ENCODE results near the gene CREG2. TPM values are rescaled to one million over a fixed set of nuclear protein-coding genes. Genes with fewer than 3 reads are reported as not detected.
"Not testable (repeated sequence)": the region's sequence is repeated elsewhere in the genome, so short reads cannot be mapped to it uniquely, and the experiment has no call there.

CREG2 gene
- total RNA-seq, 3 donors from 2014 or later (not counting 1 experiment from before 2014, with no cell fraction given): not detected

DNA sequence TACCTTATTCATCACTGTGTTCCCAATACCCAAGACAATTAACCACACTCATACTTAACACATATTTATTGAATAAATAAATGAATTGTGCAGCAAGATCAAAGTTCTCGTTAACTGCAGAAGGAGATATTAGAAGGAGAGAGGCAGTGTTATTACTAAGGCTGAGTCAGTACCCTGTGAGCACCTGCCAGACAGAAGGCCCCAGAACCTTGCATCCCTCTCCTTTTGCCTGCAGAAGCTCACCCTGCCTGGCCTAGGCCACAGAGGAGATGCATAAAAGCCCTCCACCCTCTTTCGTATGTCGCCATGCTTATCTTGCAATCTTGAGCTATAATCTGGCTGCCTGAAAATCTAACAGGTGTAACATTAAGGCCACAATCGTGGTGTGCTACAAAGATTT, 58.3 kb downstream of the CREG2 start:
- H3K36me3 Mint-ChIP-seq: no peaks in the 10 kb centered on the region
- peak in 1 of 2 donors; percentile 53 for DNase-seq
- Histone ChIP-seq H3K4me3 (ENCODE audit: low read length) (no peak overlapping the region), H3K9me3 (ENCODE audit: control insufficient read depth, insufficient read depth, low read length) (no peaks in the 10 kb centered on the region), H3K36me3 (ENCODE audit: control insufficient read depth, insufficient read depth, low read length) (no peaks in the 10 kb centered on the region), H3K27ac (ENCODE audit: low read length) (peak overlapping the region; percentile 83), H3K4me1 (ENCODE audit: control insufficient read depth, insufficient read depth, low read length) (peaks cover 40% of the 10 kb centered on the region), H3K27me3 (ENCODE audit: control insufficient read depth, insufficient read depth, low read length) (no peaks in the 10 kb centered on the region)
- no peaks in the 10 kb centered on the region for H3K9me3 Mint-ChIP-seq
- H3K27ac Mint-ChIP-seq: no peak overlapping the region
- H3K4me1 Mint-ChIP-seq: peaks cover 0 to 5% of the 10 kb centered on the region in 2 donors
- ATAC-seq: peak; percentile 22 to 57 (median 45)
- TF ChIP-seq, protein P1, sequence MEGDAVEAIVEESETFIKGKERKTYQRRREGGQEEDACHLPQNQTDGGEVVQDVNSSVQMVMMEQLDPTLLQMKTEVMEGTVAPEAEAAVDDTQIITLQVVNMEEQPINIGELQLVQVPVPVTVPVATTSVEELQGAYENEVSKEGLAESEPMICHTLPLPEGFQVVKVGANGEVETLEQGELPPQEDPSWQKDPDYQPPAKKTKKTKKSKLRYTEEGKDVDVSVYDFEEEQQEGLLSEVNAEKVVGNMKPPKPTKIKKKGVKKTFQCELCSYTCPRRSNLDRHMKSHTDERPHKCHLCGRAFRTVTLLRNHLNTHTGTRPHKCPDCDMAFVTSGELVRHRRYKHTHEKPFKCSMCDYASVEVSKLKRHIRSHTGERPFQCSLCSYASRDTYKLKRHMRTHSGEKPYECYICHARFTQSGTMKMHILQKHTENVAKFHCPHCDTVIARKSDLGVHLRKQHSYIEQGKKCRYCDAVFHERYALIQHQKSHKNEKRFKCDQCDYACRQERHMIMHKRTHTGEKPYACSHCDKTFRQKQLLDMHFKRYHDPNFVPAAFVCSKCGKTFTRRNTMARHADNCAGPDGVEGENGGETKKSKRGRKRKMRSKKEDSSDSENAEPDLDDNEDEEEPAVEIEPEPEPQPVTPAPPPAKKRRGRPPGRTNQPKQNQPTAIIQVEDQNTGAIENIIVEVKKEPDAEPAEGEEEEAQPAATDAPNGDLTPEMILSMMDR (IDR thresholded peaks at IDR 0.05): no peak
- no peaks in the 10 kb centered on the region for H3K27me3 Mint-ChIP-seq (ENCODE audit: low read depth in 2 of 2)
- no peak overlapping the region for H3K4me3 Mint-ChIP-seq
- 20% methylated on average over 4 of the region's 4 CpGs for WGBS (ENCODE audit: insufficient coverage)
- intact Hi-C loops (cut with micrococcal nuclease): no loop called here

DNA sequence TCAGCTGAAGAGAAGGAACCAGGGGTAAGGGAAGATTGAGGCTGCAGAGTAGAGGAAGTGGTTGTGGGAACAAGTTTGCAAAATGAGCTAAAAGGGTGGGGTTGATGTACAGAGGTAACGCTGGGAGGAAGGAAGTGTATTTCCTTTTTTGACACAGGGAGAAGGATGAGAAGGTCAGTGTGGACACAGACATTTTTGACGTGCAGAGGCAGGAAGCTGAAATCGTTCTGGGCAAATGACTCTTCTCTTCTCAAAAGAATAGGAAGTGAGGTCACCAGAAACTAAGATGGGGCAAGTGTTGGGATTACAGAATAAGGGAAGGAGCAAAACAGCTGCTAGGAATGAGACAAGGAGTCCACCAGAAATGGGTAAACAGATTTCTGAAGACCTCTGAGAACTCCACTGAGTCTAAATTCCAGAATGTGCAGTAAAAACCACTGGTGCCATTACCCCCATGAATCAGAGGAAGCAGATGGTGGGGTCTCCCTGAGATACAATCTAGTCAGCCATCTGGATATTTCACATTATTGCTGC, 58.8 kb downstream of the CREG2 start:
- Histone ChIP-seq H3K4me1 (ENCODE audit: control insufficient read depth, insufficient read depth, low read length) (peaks cover 40% of the 10 kb centered on the region), H3K27ac (ENCODE audit: low read length) (peak overlapping the region; percentile 83), H3K4me3 (ENCODE audit: low read length) (no peak overlapping the region), H3K9me3 (ENCODE audit: control insufficient read depth, insufficient read depth, low read length) (no peaks in the 10 kb centered on the region), H3K27me3 (ENCODE audit: control insufficient read depth, insufficient read depth, low read length) (no peaks in the 10 kb centered on the region), H3K36me3 (ENCODE audit: control insufficient read depth, insufficient read depth, low read length) (no peaks in the 10 kb centered on the region)
- H3K9me3 Mint-ChIP-seq: no peaks in the 10 kb centered on the region
- ATAC-seq (peak; percentile 59 to 87 (median 71)), DNase-seq (peak in 1 of 2 donors; percentile 75)
- 0% methylated on average over 3 of the region's 3 CpGs for WGBS (ENCODE audit: insufficient coverage)
- TF ChIP-seq, protein P1 (IDR thresholded peaks at IDR 0.05): no peak
- H3K27me3 Mint-ChIP-seq (ENCODE audit: low read depth in 2 of 2): no peaks in the 10 kb centered on the region
- peaks cover 0 to 5% of the 10 kb centered on the region in 2 donors for H3K4me1 Mint-ChIP-seq
- no peaks in the 10 kb centered on the region for H3K36me3 Mint-ChIP-seq
- H3K27ac Mint-ChIP-seq: no peak overlapping the region
- intact Hi-C loops (cut with micrococcal nuclease): no loop called here
- H3K4me3 Mint-ChIP-seq: no peak overlapping the region

DNA sequence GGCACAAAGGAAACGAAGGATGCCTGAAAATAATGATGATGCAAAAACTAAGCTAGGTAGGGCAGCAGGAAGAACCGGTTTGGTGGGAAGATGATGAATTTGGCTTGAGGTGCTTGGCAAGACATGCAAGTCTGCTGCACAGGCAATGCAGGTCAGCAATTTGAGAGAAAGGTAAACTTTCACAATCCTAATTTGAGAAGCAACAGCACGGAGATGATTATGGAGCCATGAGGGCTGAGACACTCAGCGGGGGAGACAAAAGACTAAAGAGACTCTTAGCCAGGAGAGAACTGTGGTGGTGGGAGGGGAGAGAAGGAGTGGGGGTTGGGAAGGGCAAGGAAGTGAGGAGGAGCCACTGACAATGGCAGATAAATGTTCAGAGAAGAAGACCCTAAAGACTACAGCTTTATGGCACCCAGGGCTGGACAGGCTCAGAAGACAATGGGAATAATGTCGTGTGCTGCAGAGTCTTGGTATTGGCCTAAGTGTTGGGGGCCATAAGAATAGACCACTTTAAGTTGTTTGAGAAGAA, 59.4 kb downstream of the CREG2 start:
- no peaks in the 10 kb centered on the region for H3K9me3 ChIP-seq (ENCODE audit: control insufficient read depth, insufficient read depth, low read length)
- Mint-ChIP-seq H3K27me3 (ENCODE audit: low read depth in 2 of 2) (no peaks in the 10 kb centered on the region), H3K36me3 (no peaks in the 10 kb centered on the region), H3K4me3 (no peak overlapping the region), H3K9me3 (no peaks in the 10 kb centered on the region), H3K4me1 (peaks cover 0 to 5% of the 10 kb centered on the region in 2 donors), H3K27ac (no peak overlapping the region)
- TF ChIP-seq, protein P1 (IDR thresholded peaks at IDR 0.05): no peak
- no peak for DNase-seq
- peak overlapping the region; percentile 83 for H3K27ac ChIP-seq (ENCODE audit: low read length)
- 49% methylated on average over 5 of the region's 5 CpGs for WGBS (ENCODE audit: insufficient coverage)
- no peaks in the 10 kb centered on the region for H3K36me3 ChIP-seq (ENCODE audit: control insufficient read depth, insufficient read depth, low read length)
- intact Hi-C loops (cut with micrococcal nuclease): no loop called here
- H3K4me1 ChIP-seq (ENCODE audit: control insufficient read depth, insufficient read depth, low read length): peaks cover 40% of the 10 kb centered on the region
- H3K4me3 ChIP-seq (ENCODE audit: low read length): no peak overlapping the region
- H3K27me3 ChIP-seq (ENCODE audit: control insufficient read depth, insufficient read depth, low read length): no peaks in the 10 kb centered on the region
- peak in 1 of 3 donors; percentile 29 for ATAC-seq

DNA sequence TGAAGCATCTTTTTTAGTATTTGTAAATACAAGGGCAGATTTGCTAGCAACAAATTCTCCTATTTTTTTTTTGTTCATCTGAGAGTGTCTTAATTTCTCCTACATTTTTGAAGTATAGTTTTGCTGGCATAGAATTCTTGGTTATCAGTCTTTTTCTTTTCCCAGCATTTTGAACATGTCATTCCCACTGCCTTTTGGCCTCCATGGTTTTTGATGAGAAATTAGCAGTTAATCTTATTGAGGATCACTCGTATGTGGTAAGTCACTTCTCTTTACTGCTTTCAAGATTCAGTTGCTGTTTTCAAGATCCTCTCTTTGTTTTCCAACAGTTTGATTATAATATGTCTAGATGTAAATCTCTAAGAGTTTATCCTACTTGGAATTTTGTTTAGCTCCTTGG, 61.9 kb downstream of the CREG2 start:
- H3K4me1 Mint-ChIP-seq: no peaks in the 10 kb centered on the region
- intact Hi-C loops (cut with micrococcal nuclease): no loop called here

DNA sequence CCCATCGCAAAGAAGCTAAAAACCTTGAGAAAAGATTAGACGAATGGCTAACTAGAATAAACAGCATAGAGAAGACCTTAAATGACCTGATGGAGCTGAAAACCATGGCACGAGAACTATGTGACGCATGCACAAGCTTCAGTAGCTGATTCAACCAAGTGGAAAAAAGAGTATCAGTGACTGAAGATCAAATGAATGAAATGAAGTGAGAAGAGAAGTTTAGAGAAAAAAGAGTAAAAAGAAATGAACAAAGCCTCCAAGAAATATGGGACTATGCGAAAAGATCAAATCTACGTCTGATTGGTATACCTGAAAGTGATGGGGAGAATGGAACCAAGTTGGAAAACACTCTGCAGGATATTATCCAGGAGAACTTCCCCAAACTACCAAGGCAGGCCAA, 70.7 kb downstream of the CREG2 start:
- DNase-seq; H3K36me3 Mint-ChIP-seq; H3K4me3 Mint-ChIP-seq; intact Hi-C loops (cut with micrococcal nuclease); ATAC-seq; H3K27me3 Mint-ChIP-seq (ENCODE audit: low read depth in 2 of 2); H3K9me3 Mint-ChIP-seq; H3K27me3 ChIP-seq (ENCODE audit: control insufficient read depth, insufficient read depth, low read length); H3K27ac ChIP-seq (ENCODE audit: low read length); H3K27ac Mint-ChIP-seq; H3K36me3 ChIP-seq (ENCODE audit: control insufficient read depth, insufficient read depth, low read length); H3K4me3 ChIP-seq (ENCODE audit: low read length); H3K9me3 ChIP-seq (ENCODE audit: control insufficient read depth, insufficient read depth, low read length): not testable (repeated sequence)
- H3K4me1 Mint-ChIP-seq: peaks cover 25 to 28% of the 10 kb centered on the region in 2 donors
- WGBS (ENCODE audit: insufficient coverage): 50% methylated on average over 2 of the region's 6 CpGs
- H3K4me1 ChIP-seq (ENCODE audit: control insufficient read depth, insufficient read depth, low read length): peaks cover 12% of the 10 kb centered on the region

More for the DNA sequence above, 61.9 kb downstream of the CREG2 start:
- DNase-seq (no peak), ATAC-seq (no peak)
- Histone ChIP-seq H3K4me1 (ENCODE audit: control insufficient read depth, insufficient read depth, low read length) (peaks cover 30% of the 10 kb centered on the region), H3K9me3 (ENCODE audit: control insufficient read depth, insufficient read depth, low read length) (no peaks in the 10 kb centered on the region), H3K36me3 (ENCODE audit: control insufficient read depth, insufficient read depth, low read length) (no peaks in the 10 kb centered on the region), H3K27ac (ENCODE audit: low read length) (no peak overlapping the region), H3K27me3 (ENCODE audit: control insufficient read depth, insufficient read depth, low read length) (no peaks in the 10 kb centered on the region), H3K4me3 (ENCODE audit: low read length) (no peak overlapping the region)
- H3K27me3 Mint-ChIP-seq (ENCODE audit: low read depth in 2 of 2): no peaks in the 10 kb centered on the region
- WGBS (ENCODE audit: insufficient coverage): 100% methylated on average over 1 of the region's 1 CpG
- no peaks in the 10 kb centered on the region for H3K9me3 Mint-ChIP-seq
- TF ChIP-seq, protein P1 (IDR thresholded peaks at IDR 0.05): no peak
- H3K27ac Mint-ChIP-seq: no peak overlapping the region
- no peaks in the 10 kb centered on the region for H3K36me3 Mint-ChIP-seq
- no peak overlapping the region for H3K4me3 Mint-ChIP-seq

All from natural killer cell (primary cell).